Embryonic facial prominence (tissue), 1 donor: ENCODE data around the gene NANP.

ENCODE experiments used
- DNase-seq: peaks from one replicate; pipeline ENCODE4 v3.0.0-alpha.2; 2016; ENCODE audit errors: extremely low spot score

NANP gene

DNA sequence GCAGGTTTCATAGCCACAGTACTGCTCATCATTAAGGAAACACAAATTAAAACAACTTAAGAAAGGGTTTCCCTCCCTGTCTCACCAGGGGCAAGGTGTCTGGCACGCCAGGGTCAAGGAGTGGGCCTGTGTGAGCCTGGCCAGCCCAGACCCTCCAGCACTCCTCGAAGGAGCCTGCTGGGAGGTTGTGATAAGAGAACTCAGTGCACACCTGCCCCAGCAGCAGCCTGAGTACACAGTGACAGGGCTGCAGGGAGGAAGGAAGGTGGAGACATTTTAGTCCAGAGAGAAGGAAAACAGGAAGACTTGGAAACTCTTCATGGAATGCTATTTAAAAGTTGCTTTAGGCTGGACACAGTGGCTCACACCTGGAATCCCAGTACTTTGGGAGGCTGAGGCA is 52.6 kb downstream of the NANP start:
- no peak for DNase-seq

DNA sequence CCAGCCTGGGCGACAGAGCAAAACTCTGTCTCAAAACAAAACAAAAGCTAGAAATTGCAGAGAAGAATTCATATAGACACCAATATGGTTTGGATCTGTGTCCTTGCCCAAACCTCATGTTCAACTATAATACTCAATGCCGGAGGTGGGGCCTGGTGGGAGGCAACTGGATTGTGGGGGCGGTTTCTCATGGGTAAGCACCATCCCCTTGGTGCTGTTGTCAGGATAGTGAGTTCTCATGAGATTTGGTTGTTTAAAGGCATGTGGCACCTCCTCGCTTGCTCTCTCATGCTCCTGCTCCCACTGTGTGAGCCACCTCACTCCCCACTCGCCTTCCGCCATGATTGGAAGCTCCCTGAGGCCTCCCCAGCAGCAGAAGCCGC is 53.7 kb downstream of the NANP start:
- DNase-seq: no peak

DNA sequence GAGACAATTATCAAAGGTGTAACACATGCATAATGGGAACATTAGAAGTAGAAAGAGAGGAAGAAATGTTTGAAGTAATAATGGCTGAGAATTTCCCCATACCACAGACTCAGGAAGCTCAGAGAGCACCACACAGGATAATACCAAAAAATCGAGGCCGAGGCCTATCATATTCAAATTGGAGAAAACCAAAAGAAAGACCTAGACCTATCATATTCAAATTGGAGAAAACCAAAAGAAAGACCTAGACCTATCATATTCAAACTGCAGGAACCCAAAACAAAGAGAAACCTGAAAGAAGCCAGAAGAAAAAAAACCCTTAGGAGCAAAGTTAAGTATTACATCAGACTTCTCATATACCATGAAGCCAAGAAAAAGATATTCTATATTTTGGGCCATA is 56.5 kb downstream of the NANP start:
- DNase-seq: no peak

DNA sequence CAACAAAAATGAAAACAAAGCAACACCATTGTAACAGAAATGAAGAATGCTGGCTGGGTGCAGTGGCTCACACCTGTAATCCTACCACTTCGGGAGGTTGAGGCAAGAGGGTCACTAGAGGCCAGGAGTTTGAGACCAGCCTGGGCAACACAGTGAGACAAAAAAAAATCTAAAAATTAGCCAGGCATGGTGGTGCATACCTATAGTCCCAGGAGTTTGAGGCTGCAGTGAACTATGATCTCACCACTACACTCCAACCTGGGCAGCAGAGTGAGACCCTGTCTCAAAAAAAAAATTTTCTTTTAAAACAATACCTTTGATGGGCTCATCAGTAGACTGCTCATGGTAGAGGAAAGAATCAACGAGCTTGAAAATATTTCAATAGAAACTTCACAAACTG is 57.0 kb downstream of the NANP start:
- no peak for DNase-seq

DNA sequence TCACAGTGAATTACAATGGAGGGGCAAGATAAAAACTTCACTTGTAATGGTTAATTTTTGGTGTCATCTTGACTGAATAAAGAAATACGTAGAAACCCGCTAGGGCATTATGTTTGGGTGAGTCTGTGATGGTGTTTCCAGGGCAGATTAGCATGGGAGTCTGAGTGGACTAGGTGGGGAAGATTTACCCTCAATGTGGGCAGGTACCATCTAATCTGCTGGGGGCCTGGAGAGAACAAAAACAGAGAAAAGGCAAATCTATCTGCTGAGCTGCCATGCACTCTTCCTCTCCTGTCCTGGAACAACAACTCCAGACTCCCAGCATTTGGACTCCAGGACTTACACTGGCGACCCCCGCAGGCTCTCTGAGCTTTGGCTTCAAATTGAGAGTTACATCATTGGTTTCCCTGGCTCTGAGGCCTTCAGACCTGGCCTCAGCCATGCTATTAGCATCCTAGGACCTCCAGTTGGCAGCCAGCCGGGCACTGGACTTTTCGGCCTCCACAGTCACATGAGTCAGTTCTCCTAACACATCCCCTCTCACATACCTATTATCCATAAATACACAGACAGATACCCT is 58.1 kb downstream of the NANP start:
- no peak for DNase-seq

DNA sequence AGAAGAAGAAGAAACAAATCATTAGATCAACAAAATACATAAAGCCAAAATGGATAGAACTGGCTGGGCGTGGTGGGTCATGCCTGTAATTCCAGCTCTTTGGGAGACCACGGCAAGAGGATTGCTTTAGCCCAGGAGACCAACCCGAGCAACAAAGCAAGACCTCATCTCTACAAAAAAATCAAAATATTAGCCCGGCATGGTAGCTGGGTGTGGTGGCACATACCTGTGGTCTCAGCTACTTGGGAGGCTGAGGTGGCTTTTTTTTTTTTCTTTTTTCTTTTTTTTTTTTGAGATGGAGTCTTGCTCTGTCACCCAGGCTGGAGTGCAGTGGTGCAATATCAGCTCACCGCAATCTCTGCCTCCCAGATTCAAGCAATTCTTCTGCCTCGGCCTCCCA is 59.9 kb downstream of the NANP start:
- DNase-seq: no peak

DNA sequence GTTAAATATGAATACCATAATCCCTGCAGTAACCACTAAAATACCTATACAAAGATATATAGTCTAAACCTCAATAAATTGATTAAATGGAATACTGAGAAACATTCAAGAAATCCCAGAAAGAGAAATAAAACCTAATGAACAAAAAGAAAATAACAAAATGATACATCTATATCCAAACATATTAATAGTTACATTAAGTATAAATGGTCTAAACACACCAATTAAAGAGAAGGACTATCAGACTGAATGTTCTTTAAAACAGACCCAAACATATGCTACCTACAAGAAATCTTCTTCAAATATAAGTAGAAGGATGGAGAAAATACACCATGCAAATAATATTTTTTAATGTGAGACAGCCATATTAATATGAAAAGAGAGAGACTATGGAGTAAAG is 60.5 kb downstream of the NANP start:
- DNase-seq: no peak
